BE2C (cell line): Measurements from ENCODE around the gene PTH1R.
A peak's percentile ranks its signal among the peaks of the same experiment; 100 is the strongest.

Source experiments
- DNase-seq: peaks from one replicate; pipeline ENCODE4 v3.0.0-alpha.2; 2020
- H3K27me3 ChIP-seq: fragments of 250-450 bp; sonication (Bioruptor Pico); 2 replicates; pipeline ENCODE4 v1.5.1; 2020; ENCODE audit warnings: mild to moderate bottlenecking
- H3K36me3 ChIP-seq: fragments of 250-450 bp; sonication (Bioruptor Pico); 2 replicates; pipeline ENCODE4 v1.5.1; 2020; ENCODE audit warnings: mild to moderate bottlenecking
- H3K4me1 ChIP-seq: fragments of 250-450 bp; sonication (Bioruptor Pico); 2 replicates; pipeline ENCODE4 v1.5.1; 2020
- H3K4me3 ChIP-seq: 2 replicates; pipeline ENCODE4 v1.5.1; 2011; ENCODE audit warnings: low read depth, low read length
- H3K9me3 ChIP-seq: fragments of 250-450 bp; sonication (Bioruptor Pico); 2 replicates; pipeline ENCODE4 v1.5.1; 2020
- CTCF ChIP-seq: IDR thresholded peaks from 2 replicates; pipeline ENCODE4 v1.5.1; 2012; ENCODE audit warnings: mild to moderate bottlenecking, low read depth, low read length

The PTH1R gene

DNA sequence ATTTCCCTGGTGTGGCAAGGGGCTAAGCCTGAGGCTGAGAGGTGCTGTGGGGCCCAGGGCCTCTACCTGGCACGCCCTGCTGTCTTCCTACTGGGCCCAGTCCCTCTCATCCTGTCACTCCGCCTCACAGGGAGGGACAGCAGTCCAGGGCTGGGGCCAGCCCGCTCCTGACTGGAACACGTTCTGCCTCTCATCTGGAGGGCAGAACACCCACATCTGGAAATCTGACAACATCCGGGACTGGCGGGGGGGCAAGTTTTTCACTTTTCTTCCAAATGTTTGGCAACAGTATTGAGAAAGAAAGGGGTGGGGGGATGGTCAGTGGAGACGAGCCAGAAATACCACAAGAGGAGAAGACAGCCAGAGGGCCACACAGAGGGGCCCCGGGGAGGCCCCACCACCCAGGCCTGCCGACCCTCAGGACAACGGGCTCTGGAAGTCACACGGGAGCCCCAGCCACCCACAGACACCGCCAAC is 12.5 kb upstream of the PTH1R start:
- no peaks in the 10 kb centered on the region for H3K27me3 ChIP-seq
- no peaks in the 10 kb centered on the region for H3K36me3 ChIP-seq
- TF ChIP-seq CTCF, result no peak
- DNase-seq, result no peak
- H3K9me3 ChIP-seq, result no peaks in the 10 kb centered on the region
- no peaks in the 10 kb centered on the region for H3K4me1 ChIP-seq
- H3K4me3 ChIP-seq, result no peak overlapping the region

DNA sequence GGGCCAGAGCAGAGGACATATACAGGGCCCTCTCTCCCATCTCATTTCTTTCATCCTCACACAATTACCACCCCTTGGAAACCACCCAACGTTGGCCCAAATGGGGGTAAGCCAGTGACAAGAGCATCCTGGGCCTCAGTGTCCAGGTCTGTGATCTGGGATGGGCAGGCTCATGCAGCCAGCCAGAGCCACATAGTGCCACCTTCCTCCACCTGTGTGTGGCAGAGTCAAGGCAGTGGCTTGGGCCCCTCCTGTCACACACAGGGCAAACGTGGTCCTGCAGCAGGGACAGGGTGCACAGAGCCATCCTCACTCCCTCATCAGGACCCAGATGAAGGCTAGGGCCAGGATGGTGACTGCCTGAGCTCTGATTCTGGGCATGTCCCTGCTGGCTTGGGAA is 12.0 kb upstream of the PTH1R start:
- DNase-seq, result no peak

DNA sequence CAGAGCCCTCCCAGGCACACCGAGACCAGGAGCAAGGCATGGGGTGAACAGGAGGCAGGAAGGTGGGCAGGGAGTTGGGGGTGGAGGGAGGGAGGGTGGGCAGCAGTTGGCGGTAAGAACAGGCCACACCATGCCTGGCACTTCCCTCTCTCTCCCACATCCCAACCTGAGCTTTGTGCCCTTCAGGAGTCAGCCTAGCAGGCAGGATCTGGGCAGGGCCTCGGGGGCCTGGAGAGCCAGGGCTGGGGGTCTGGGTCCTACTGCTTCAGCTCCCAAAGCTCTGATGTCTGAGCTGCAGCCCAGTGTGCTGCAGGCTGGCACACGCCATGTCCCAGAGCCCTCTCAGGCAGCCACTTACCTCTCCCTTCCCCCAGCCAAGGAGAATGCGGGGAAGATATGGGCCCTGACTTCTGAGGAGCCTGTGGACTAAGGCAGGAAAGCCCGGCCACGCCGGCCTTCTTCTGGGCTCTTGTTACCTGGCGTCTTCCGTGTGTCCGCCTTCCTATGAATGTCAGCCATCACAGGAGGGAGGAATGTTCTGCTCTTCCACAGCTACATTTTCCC is 11.4 kb upstream of the PTH1R start:
- TF ChIP-seq CTCF, result no peak
- Histone ChIP-seq H3K4me1 (no peaks in the 10 kb centered on the region), H3K4me3 (no peak overlapping the region), H3K9me3 (no peaks in the 10 kb centered on the region), H3K36me3 (no peaks in the 10 kb centered on the region), H3K27me3 (no peaks in the 10 kb centered on the region)
- DNase-seq, result no peak

More for the DNA sequence above, 12.0 kb upstream of the PTH1R start:
- Histone ChIP-seq H3K27me3 (no peaks in the 10 kb centered on the region), H3K9me3 (no peaks in the 10 kb centered on the region), H3K4me3 (no peak overlapping the region), H3K36me3 (no peaks in the 10 kb centered on the region), H3K4me1 (no peaks in the 10 kb centered on the region)
- TF ChIP-seq CTCF, result no peak

- no peaks in the 10 kb centered on the region for H3K9me3 ChIP-seq
- DNase-seq, result peak; percentile 74
- no peak overlapping the region for H3K4me3 ChIP-seq
- H3K36me3 ChIP-seq, result no peaks in the 10 kb centered on the region
- H3K27me3 ChIP-seq, result no peaks in the 10 kb centered on the region
- H3K4me1 ChIP-seq, result no peaks in the 10 kb centered on the region
- TF ChIP-seq CTCF, result peak; percentile 73
These were observed 10.6 kb upstream of the PTH1R start for GRCh38 chr3:46866720-46867549.

DNA sequence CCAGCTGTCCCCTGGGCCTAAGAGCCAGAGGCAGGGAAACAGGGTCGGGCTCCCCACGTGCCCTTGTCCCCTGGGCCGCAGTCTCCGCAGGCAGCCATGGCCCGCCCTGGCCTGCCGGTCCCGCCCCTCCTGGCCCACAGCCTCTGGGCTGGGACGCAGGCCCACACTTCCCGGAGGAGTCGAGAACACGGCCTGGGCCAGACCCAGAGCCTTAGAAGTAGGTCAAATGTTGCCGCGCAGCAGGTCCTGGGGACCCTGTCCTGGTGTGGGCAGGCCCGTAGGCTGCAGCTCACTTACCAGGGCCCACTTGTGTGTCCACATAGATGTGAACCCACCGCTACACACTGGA is 10.0 kb upstream of the PTH1R start:
- Histone ChIP-seq H3K9me3 (no peaks in the 10 kb centered on the region), H3K36me3 (no peaks in the 10 kb centered on the region), H3K4me3 (no peak overlapping the region), H3K4me1 (no peaks in the 10 kb centered on the region), H3K27me3 (no peaks in the 10 kb centered on the region)
- no peak for TF ChIP-seq CTCF
- no peak for DNase-seq

- Histone ChIP-seq H3K4me1 (no peaks in the 10 kb centered on the region), H3K36me3 (no peaks in the 10 kb centered on the region)
- TF ChIP-seq CTCF, result no peak
These were observed 9.2 kb upstream of the PTH1R start for GRCh38 chr3:46868287-46868686.

More at GRCh38 chr3:46868287-46868686, 9.2 kb upstream of the PTH1R start:
- no peak overlapping the region for H3K4me3 ChIP-seq
- H3K27me3 ChIP-seq, result no peaks in the 10 kb centered on the region
- no peak for DNase-seq
- H3K9me3 ChIP-seq, result no peaks in the 10 kb centered on the region
